ENCODE measurements around the gene OR1F1. TPM values are rescaled to one million over a fixed set of nuclear protein-coding genes. Genes with fewer than 3 reads are reported as not detected.

OR1F1 gene
- total RNA-seq, 2 experiments from 2014 or later: not detected

- H3K9me3 Mint-ChIP-seq (ENCODE audit: insufficient read depth): no peaks in the 10 kb centered on the region
- H3K4me1 Mint-ChIP-seq (ENCODE audit: low read depth): peaks cover 2% of the 10 kb centered on the region
- H3K36me3 Mint-ChIP-seq (ENCODE audit: low read depth): no peaks in the 10 kb centered on the region
- no peak overlapping the region for H3K4me3 Mint-ChIP-seq
- CTCF ChIA-PET: no interaction called here
- H3K27me3 Mint-ChIP-seq (ENCODE audit: low read depth): no peaks in the 10 kb centered on the region
- ATAC-seq: no peak
- H3K27ac Mint-ChIP-seq: no peak overlapping the region
- POLR2A ChIA-PET: no interaction called here
- no peak for DNase-seq
Observed at GRCh38 chr16:3242709-3243108, 54.7 kb downstream of the OR1F1 start.

- POLR2A ChIA-PET: interaction anchor here (0.6 kb wide), 1 partner anchor 1213 kb away, joined by 3 read pairs; no protein-coding TSS in a partner anchor
- Mint-ChIP-seq H3K27me3 (ENCODE audit: low read depth) (no peaks in the 10 kb centered on the region), H3K27ac (no peak overlapping the region), H3K4me1 (ENCODE audit: low read depth) (peaks cover 2% of the 10 kb centered on the region), H3K4me3 (no peak overlapping the region), H3K9me3 (ENCODE audit: insufficient read depth) (no peaks in the 10 kb centered on the region), H3K36me3 (ENCODE audit: low read depth) (no peaks in the 10 kb centered on the region)
- ATAC-seq: no peak
- CTCF ChIA-PET: no interaction called here
- DNase-seq: no peak
Observed at GRCh38 chr16:3243882-3244281, 55.9 kb downstream of the OR1F1 start.

- Mint-ChIP-seq H3K4me3 (no peak overlapping the region), H3K9me3 (ENCODE audit: insufficient read depth) (no peaks in the 10 kb centered on the region), H3K27me3 (ENCODE audit: low read depth) (no peaks in the 10 kb centered on the region), H3K4me1 (ENCODE audit: low read depth) (peaks cover 2% of the 10 kb centered on the region), H3K27ac (no peak overlapping the region), H3K36me3 (ENCODE audit: low read depth) (no peaks in the 10 kb centered on the region)
- CTCF ChIA-PET: no interaction called here
- ATAC-seq (no peak), DNase-seq (no peak)
- POLR2A ChIA-PET: no interaction called here
Observed at GRCh38 chr16:3246002-3246401, 58.0 kb downstream of the OR1F1 start.

- Mint-ChIP-seq H3K36me3 (ENCODE audit: low read depth) (no peaks in the 10 kb centered on the region), H3K4me1 (ENCODE audit: low read depth) (peaks cover 2% of the 10 kb centered on the region), H3K27ac (no peak overlapping the region), H3K4me3 (no peak overlapping the region), H3K27me3 (ENCODE audit: low read depth) (no peaks in the 10 kb centered on the region), H3K9me3 (ENCODE audit: insufficient read depth) (no peaks in the 10 kb centered on the region)
- ChIA-PET POLR2A (no interaction called here), CTCF (interaction anchor here (1.5 kb wide), 1 partner anchor 9 kb away, joined by 3 read pairs; the partner anchor contains the start of gene MEFV)
- ATAC-seq (no peak), DNase-seq (no peak)
Observed at GRCh38 chr16:3246876-3247275, 58.9 kb downstream of the OR1F1 start.

GRCh38 chr16:3248596-3248995 is 60.6 kb downstream of the OR1F1 start:
- Mint-ChIP-seq H3K36me3 (ENCODE audit: low read depth) (no peaks in the 10 kb centered on the region), H3K4me1 (ENCODE audit: low read depth) (peaks cover 2% of the 10 kb centered on the region), H3K4me3 (no peak overlapping the region), H3K27me3 (ENCODE audit: low read depth) (no peaks in the 10 kb centered on the region), H3K9me3 (ENCODE audit: insufficient read depth) (no peaks in the 10 kb centered on the region), H3K27ac (no peak overlapping the region)
- CTCF ChIA-PET: no interaction called here
- POLR2A ChIA-PET: interaction anchor here (1.5 kb wide), 1 partner anchor 16 kb away, joined by 4 read pairs; no protein-coding TSS in a partner anchor
- DNase-seq (no peak), ATAC-seq (no peak)

GRCh38 chr16:3249020-3249419 is 61.0 kb downstream of the OR1F1 start:
- no peak for ATAC-seq
- no peak overlapping the region for H3K27ac Mint-ChIP-seq
- ChIA-PET CTCF (no interaction called here), POLR2A (interaction anchor here (1.5 kb wide), 1 partner anchor 16 kb away, joined by 4 read pairs; no protein-coding TSS in a partner anchor)
- DNase-seq: no peak
- peaks cover 2% of the 10 kb centered on the region for H3K4me1 Mint-ChIP-seq (ENCODE audit: low read depth)
- H3K4me3 Mint-ChIP-seq: no peak overlapping the region
- no peaks in the 10 kb centered on the region for H3K27me3 Mint-ChIP-seq (ENCODE audit: low read depth)
- no peaks in the 10 kb centered on the region for H3K36me3 Mint-ChIP-seq (ENCODE audit: low read depth)
- H3K9me3 Mint-ChIP-seq (ENCODE audit: insufficient read depth): no peaks in the 10 kb centered on the region

GRCh38 chr16:3249451-3249850 is 61.4 kb downstream of the OR1F1 start:
- no peak for DNase-seq
- H3K27ac Mint-ChIP-seq: no peak overlapping the region
- no peaks in the 10 kb centered on the region for H3K9me3 Mint-ChIP-seq (ENCODE audit: insufficient read depth)
- no peak overlapping the region for H3K4me3 Mint-ChIP-seq
- no peaks in the 10 kb centered on the region for H3K27me3 Mint-ChIP-seq (ENCODE audit: low read depth)
- ChIA-PET POLR2A (interaction anchor here (0.5 to 1.5 kb wide), 2 partner anchors 15 to 31 kb away, joined by 4 to 5 read pairs; no protein-coding TSS in a partner anchor), CTCF (no interaction called here)
- no peaks in the 10 kb centered on the region for H3K36me3 Mint-ChIP-seq (ENCODE audit: low read depth)
- H3K4me1 Mint-ChIP-seq (ENCODE audit: low read depth): peaks cover 2% of the 10 kb centered on the region
- no peak for ATAC-seq

GRCh38 chr16:3252967-3253366 is 65.0 kb downstream of the OR1F1 start:
- Mint-ChIP-seq H3K27me3 (ENCODE audit: low read depth) (peaks cover 2% of the 10 kb centered on the region), H3K36me3 (ENCODE audit: low read depth) (no peaks in the 10 kb centered on the region), H3K4me3 (no peak overlapping the region), H3K4me1 (ENCODE audit: low read depth) (no peaks in the 10 kb centered on the region), H3K27ac (no peak overlapping the region), H3K9me3 (ENCODE audit: insufficient read depth) (no peaks in the 10 kb centered on the region)
- ATAC-seq (no peak), DNase-seq (no peak)
- ChIA-PET CTCF (no interaction called here), POLR2A (interaction anchor here (0.6 to 1.7 kb wide), 6 partner anchors 11 to 1139 kb away, joined by 3 to 7 read pairs (median 4); partner anchors contain the start of genes ZNF174 and ZSCAN32)

- Mint-ChIP-seq H3K9me3 (ENCODE audit: insufficient read depth) (no peaks in the 10 kb centered on the region), H3K4me1 (ENCODE audit: low read depth) (no peaks in the 10 kb centered on the region), H3K27me3 (ENCODE audit: low read depth) (peaks cover 5% of the 10 kb centered on the region), H3K27ac (no peak overlapping the region), H3K4me3 (no peak overlapping the region), H3K36me3 (ENCODE audit: low read depth) (no peaks in the 10 kb centered on the region)
- ATAC-seq (no peak), DNase-seq (no peak)
- POLR2A ChIA-PET: interaction anchor here (0.8 to 1.7 kb wide), 2 partner anchors 9 to 129 kb away, joined by 3 to 7 read pairs; no protein-coding TSS in a partner anchor
- CTCF ChIA-PET: no interaction called here
Observed at GRCh38 chr16:3254309-3254708, 66.3 kb downstream of the OR1F1 start.

Other genes starting within 250 kb of the OR1F1 start
- gene KREMEN2, start 223.9 kb upstream of the OR1F1 start, total RNA-seq: under 1 TPM in 1 of 2 experiments, not detected in 1; 0.18 TPM
- gene PAQR4, start 218.9 kb upstream of the OR1F1 start, total RNA-seq: 10 to 100 TPM; 53.6 to 57.7 TPM
- 100 to 1,000 TPM; 144 to 160 TPM for gene PKMYT1, start 207.8 kb upstream of the OR1F1 start, total RNA-seq
- under 1 TPM in 1 of 2 experiments, not detected in 1; 0.16 TPM for gene CLDN9, start 175.3 kb upstream of the OR1F1 start, total RNA-seq
- not detected for gene CLDN6, start 170.0 kb upstream of the OR1F1 start, total RNA-seq
- gene TNFRSF12A, start 167.8 kb upstream of the OR1F1 start, total RNA-seq: 1 to 10 TPM; 4.2 to 4.7 TPM
- 10 to 100 TPM; 41.0 to 41.7 TPM for gene HCFC1R1, start 164.3 kb upstream of the OR1F1 start, total RNA-seq
- gene THOC6, start 164.2 kb upstream of the OR1F1 start, total RNA-seq: 10 to 100 TPM; 57.4 to 57.9 TPM
- under 1 TPM; 0.84 to 0.94 TPM for gene BICDL2, start 151.3 kb upstream of the OR1F1 start, total RNA-seq
- 10 to 100 TPM; 58.0 to 66.1 TPM for gene MMP25, start 141.6 kb upstream of the OR1F1 start, total RNA-seq
- gene IL32, start 122.6 kb upstream of the OR1F1 start, total RNA-seq: 1,000 to 10,000 TPM; 1,836 to 1,884 TPM
- gene ZSCAN10, start 88.9 kb upstream of the OR1F1 start, total RNA-seq: under 1 TPM; 0.23 to 0.26 TPM
- not detected for gene ZNF205, start 75.6 kb upstream of the OR1F1 start, total RNA-seq
- 10 to 100 TPM; 10.8 to 12.1 TPM for gene ZNF213, start 53.2 kb upstream of the OR1F1 start, total RNA-seq
- 10 to 100 TPM; 13.7 to 18.4 TPM for gene ZNF200, start 47.0 kb downstream of the OR1F1 start, total RNA-seq
- gene MEFV, start 68.4 kb downstream of the OR1F1 start, total RNA-seq: under 1 TPM; 0.13 to 0.21 TPM
- gene ZNF263, start 95.3 kb downstream of the OR1F1 start, total RNA-seq: 10 to 100 TPM; 24.3 to 25.0 TPM
- gene TIGD7, start 117.2 kb downstream of the OR1F1 start, total RNA-seq: 1 to 10 TPM; 4.5 to 5.6 TPM
- gene ZNF75A, start 117.3 kb downstream of the OR1F1 start, total RNA-seq: 10 to 100 TPM; 38.6 to 40.0 TPM
- gene OR2C1, start 167.7 kb downstream of the OR1F1 start, total RNA-seq: not detected
- gene ZSCAN32, start 212.8 kb downstream of the OR1F1 start, total RNA-seq: 10 to 100 TPM; 15.9 to 19.0 TPM
- 10 to 100 TPM; 10.4 to 12.3 TPM for gene ZNF174, start 213.0 kb downstream of the OR1F1 start, total RNA-seq